Measurements from ENCODE around the gene MILR1. TPM values are rescaled to one million over a fixed set of nuclear protein-coding genes. Genes with fewer than 3 reads are reported as not detected.

The MILR1 gene
- polyA plus RNA-seq, 1 donor (not counting 4 experiments of a cell fraction or from before 2014, with no cell fraction given), result not detected

DNA sequence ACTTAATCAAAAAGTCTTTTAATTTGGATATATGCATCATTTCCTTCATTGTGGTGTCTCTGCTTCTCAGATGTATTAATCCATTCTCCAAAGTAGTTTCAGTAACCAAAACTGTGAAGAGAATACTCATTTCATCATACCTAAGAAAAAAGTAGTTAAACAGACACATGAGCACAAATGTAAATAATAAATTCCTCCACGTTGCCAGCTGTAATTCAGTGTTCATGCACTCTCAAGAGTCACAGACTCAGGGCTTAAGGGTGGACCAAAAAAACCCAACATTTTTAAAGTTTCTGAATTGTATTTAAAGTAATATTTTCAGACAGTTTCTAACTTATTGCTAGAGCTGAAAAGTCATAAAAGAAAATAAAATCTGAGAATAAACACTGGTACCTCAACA lies 28.9 kb downstream of the MILR1 start:
- no peaks in the 10 kb centered on the region for H3K9me3 ChIP-seq (ENCODE audit: control insufficient read depth, low read depth, low read length)
- no peaks in the 10 kb centered on the region for H3K9me1 ChIP-seq (ENCODE audit: control insufficient read depth, extremely low read depth, insufficient read depth, low read length)
- FAIRE-seq (no peak), DNase-seq (ENCODE audit: low read depth, low spot score) (no peak)
- H3K79me2 ChIP-seq (ENCODE audit: control insufficient read depth, insufficient read depth, low read length), result no peaks in the 10 kb centered on the region
- H3K27ac ChIP-seq (ENCODE audit: control insufficient read depth, insufficient read depth, low read length), result no peak overlapping the region
- H3K27me3 ChIP-seq (ENCODE audit: control insufficient read depth, extremely low read depth, insufficient read depth, low read length), result no peaks in the 10 kb centered on the region
- TF ChIP-seq CTCF (optimal IDR thresholded peaks at IDR 0.05 in 1 of 3, IDR thresholded peaks at IDR 0.05 in 1 of 3, conservative IDR thresholded peaks at IDR 0.05 in 1 of 3; ENCODE audit: extremely low read depth in 1 of 3, insufficient read depth in 2 of 3, low read length in 3 of 3), result no peak
- TF ChIP-seq EZH2 (IDR thresholded peaks at IDR 0.05; ENCODE audit: low read length), result no peak
- peaks cover 8 to 11% of the 10 kb centered on the region in 2 experiments for H3K36me3 ChIP-seq (ENCODE audit: control insufficient read depth in 2 of 2, extremely low read depth in 1 of 2, insufficient read depth in 2 of 2, low read length in 2 of 2)
- H2AFZ ChIP-seq (ENCODE audit: control insufficient read depth, low read length), result no peak overlapping the region
- H3K4me2 ChIP-seq (ENCODE audit: control insufficient read depth, extremely low read depth, insufficient read depth, low read depth, low read length), result no peak overlapping the region
- dilution Hi-C loops (cut with MboI; ENCODE audit: extremely low pct_ligation_motif_present, low sequenced_read_pairs), result loop anchor here (5.0 kb wide), 1 partner anchor 51 kb away; no protein-coding TSS in a partner anchor
- H4K20me1 ChIP-seq (ENCODE audit: control insufficient read depth, extremely low read depth, insufficient read depth, low read length), result no peaks in the 10 kb centered on the region
- no peak overlapping the region for H3K9ac ChIP-seq (ENCODE audit: control insufficient read depth, extremely low read depth, insufficient read depth, low read length)
- H3K4me3 ChIP-seq (ENCODE audit: control insufficient read depth in 2 of 3, extremely low read depth in 1 of 3, insufficient read depth in 2 of 3, low read depth in 1 of 3, low read length in 3 of 3), result no peak overlapping the region
- H3K4me1 ChIP-seq (ENCODE audit: control insufficient read depth, extremely low read depth, insufficient read depth, low read length), result no peaks in the 10 kb centered on the region

GRCh38 chr17:64480951-64481350 lies 32.0 kb downstream of the MILR1 start:
- H3K9ac ChIP-seq (ENCODE audit: control insufficient read depth, extremely low read depth, insufficient read depth, low read length), result no peak overlapping the region
- no peak overlapping the region for H3K4me2 ChIP-seq (ENCODE audit: control insufficient read depth, extremely low read depth, insufficient read depth, low read depth, low read length)
- DNase-seq (ENCODE audit: low read depth, low spot score) (no peak), FAIRE-seq (no peak)
- no peak overlapping the region for H3K4me3 ChIP-seq (ENCODE audit: control insufficient read depth in 2 of 3, extremely low read depth in 1 of 3, insufficient read depth in 2 of 3, low read depth in 1 of 3, low read length in 3 of 3)
- TF ChIP-seq EZH2 (IDR thresholded peaks at IDR 0.05; ENCODE audit: low read length), result no peak
- TF ChIP-seq CTCF (optimal IDR thresholded peaks at IDR 0.05 in 1 of 3, IDR thresholded peaks at IDR 0.05 in 1 of 3, conservative IDR thresholded peaks at IDR 0.05 in 1 of 3; ENCODE audit: extremely low read depth in 1 of 3, insufficient read depth in 2 of 3, low read length in 3 of 3), result no peak
- H3K9me1 ChIP-seq (ENCODE audit: control insufficient read depth, extremely low read depth, insufficient read depth, low read length), result no peaks in the 10 kb centered on the region
- H3K79me2 ChIP-seq (ENCODE audit: control insufficient read depth, insufficient read depth, low read length), result no peaks in the 10 kb centered on the region
- H4K20me1 ChIP-seq (ENCODE audit: control insufficient read depth, extremely low read depth, insufficient read depth, low read length), result no peaks in the 10 kb centered on the region
- H2AFZ ChIP-seq (ENCODE audit: control insufficient read depth, low read length), result no peak overlapping the region
- H3K27ac ChIP-seq (ENCODE audit: control insufficient read depth, insufficient read depth, low read length), result no peak overlapping the region
- dilution Hi-C loops (cut with MboI; ENCODE audit: extremely low pct_ligation_motif_present, low sequenced_read_pairs), result loop anchor here (10.0 kb wide), 1 partner anchor 156 kb away; no protein-coding TSS in a partner anchor
- no peaks in the 10 kb centered on the region for H3K4me1 ChIP-seq (ENCODE audit: control insufficient read depth, extremely low read depth, insufficient read depth, low read length)
- H3K9me3 ChIP-seq (ENCODE audit: control insufficient read depth, low read depth, low read length), result no peaks in the 10 kb centered on the region
- no peaks in the 10 kb centered on the region for H3K27me3 ChIP-seq (ENCODE audit: control insufficient read depth, extremely low read depth, insufficient read depth, low read length)
- H3K36me3 ChIP-seq (ENCODE audit: control insufficient read depth in 2 of 2, extremely low read depth in 1 of 2, insufficient read depth in 2 of 2, low read length in 2 of 2), result peaks cover 17 to 23% of the 10 kb centered on the region in 2 experiments
